ENCODE results near the gene TLL2. TPM values are rescaled to one million over a fixed set of nuclear protein-coding genes. Genes with fewer than 3 reads are reported as not detected.

TLL2 gene
- polyA plus RNA-seq, 2 of the 4 experiments (the other 2 are of a cell fraction): 0.08 to 0.13 TPM

DNA sequence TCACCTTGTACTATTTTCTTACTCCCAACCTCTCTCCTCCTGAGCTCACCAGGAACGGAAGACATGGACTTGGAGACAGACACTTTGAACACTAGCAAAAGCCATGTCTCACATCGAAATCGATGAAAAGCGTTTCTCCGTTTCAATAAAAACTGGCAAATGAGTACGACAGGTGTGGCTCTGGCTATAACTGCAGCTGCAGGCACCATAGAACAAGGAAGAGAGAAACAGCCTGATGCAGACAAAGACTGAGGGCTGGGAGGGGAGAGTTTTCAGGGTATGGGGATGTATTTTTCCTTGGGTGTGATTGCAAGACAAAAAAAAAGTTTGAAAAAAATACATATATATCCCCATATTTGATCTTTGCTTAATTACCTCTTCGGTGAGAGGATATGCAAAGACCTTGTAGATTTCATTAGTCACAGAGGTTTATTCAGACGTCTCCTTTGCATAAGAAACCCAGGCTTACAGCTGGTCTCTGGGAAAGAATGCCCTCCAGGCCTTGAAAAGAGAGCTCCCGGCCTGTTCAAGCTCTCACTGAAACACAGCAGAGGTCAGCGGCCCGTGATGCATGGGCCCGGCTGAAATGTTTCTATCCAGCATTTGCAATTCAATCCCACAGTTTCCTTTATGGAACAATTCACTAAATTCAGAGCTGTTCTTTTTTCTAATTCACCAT lies 63.1 kb downstream of the TLL2 start:
- no peak for DNase-seq (ENCODE audit: low read depth in 1 of 2, low spot score in 1 of 2)
- no peak for FAIRE-seq
- Histone ChIP-seq H3K4me1 (no peaks in the 10 kb centered on the region), H3K4me2 (no peak overlapping the region), H3K27ac (no peak overlapping the region), H3K4me3 (no peak overlapping the region), H3K9me3 (no peaks in the 10 kb centered on the region)
- CTCF ChIA-PET: interaction anchor here (1.2 to 1.7 kb wide), 4 partner anchors 9 to 19 kb away, joined by 3 read pairs; no protein-coding TSS in a partner anchor
- no peak for TF ChIP-seq MYC (IDR thresholded peaks at IDR 0.05; ENCODE audit: borderline replicate concordance, low read length)
- TF ChIP-seq, protein P1, sequence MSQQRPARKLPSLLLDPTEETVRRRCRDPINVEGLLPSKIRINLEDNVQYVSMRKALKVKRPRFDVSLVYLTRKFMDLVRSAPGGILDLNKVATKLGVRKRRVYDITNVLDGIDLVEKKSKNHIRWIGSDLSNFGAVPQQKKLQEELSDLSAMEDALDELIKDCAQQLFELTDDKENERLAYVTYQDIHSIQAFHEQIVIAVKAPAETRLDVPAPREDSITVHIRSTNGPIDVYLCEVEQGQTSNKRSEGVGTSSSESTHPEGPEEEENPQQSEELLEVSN (IDR thresholded peaks at IDR 0.05; ENCODE audit: borderline replicate concordance, low read depth): no peak
- TF ChIP-seq, protein P2, sequence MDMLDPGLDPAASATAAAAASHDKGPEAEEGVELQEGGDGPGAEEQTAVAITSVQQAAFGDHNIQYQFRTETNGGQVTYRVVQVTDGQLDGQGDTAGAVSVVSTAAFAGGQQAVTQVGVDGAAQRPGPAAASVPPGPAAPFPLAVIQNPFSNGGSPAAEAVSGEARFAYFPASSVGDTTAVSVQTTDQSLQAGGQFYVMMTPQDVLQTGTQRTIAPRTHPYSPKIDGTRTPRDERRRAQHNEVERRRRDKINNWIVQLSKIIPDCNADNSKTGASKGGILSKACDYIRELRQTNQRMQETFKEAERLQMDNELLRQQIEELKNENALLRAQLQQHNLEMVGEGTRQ (IDR thresholded peaks at IDR 0.05): no peak
- no peak for TF ChIP-seq CHD4 (IDR thresholded peaks at IDR 0.05; ENCODE audit: borderline replicate concordance)
- TF ChIP-seq RAD21 (conservative IDR thresholded peaks at IDR 0.05 in 1 of 2, IDR thresholded peaks at IDR 0.05 in 1 of 2): no peak
- TF ChIP-seq CEBPB (IDR thresholded peaks at IDR 0.05): no peak
- TF ChIP-seq HDAC2 (IDR thresholded peaks at IDR 0.05): no peak
- no peak for TF ChIP-seq HEYL (CRISPR knock-in tag; IDR thresholded peaks at IDR 0.05)
- TF ChIP-seq HOXA7 (CRISPR knock-in tag; IDR thresholded peaks at IDR 0.05): no peak
- TF ChIP-seq, protein P3, sequence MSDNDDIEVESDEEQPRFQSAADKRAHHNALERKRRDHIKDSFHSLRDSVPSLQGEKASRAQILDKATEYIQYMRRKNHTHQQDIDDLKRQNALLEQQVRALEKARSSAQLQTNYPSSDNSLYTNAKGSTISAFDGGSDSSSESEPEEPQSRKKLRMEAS (IDR thresholded peaks at IDR 0.05): no peak
- TF ChIP-seq POLR2AphosphoS2 (conservative IDR thresholded peaks at IDR 0.05; ENCODE audit: low read length): no peak
- no peak for TF ChIP-seq CHD2 (IDR thresholded peaks at IDR 0.05; ENCODE audit: low read length, partially characterized antibody)
- TF ChIP-seq, protein P4, sequence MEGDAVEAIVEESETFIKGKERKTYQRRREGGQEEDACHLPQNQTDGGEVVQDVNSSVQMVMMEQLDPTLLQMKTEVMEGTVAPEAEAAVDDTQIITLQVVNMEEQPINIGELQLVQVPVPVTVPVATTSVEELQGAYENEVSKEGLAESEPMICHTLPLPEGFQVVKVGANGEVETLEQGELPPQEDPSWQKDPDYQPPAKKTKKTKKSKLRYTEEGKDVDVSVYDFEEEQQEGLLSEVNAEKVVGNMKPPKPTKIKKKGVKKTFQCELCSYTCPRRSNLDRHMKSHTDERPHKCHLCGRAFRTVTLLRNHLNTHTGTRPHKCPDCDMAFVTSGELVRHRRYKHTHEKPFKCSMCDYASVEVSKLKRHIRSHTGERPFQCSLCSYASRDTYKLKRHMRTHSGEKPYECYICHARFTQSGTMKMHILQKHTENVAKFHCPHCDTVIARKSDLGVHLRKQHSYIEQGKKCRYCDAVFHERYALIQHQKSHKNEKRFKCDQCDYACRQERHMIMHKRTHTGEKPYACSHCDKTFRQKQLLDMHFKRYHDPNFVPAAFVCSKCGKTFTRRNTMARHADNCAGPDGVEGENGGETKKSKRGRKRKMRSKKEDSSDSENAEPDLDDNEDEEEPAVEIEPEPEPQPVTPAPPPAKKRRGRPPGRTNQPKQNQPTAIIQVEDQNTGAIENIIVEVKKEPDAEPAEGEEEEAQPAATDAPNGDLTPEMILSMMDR (IDR thresholded peaks at IDR 0.05): no peak
- TF ChIP-seq KDM1A (IDR thresholded peaks at IDR 0.05; ENCODE audit: low read depth): no peak
- WGBS (ENCODE audit: missing lambda C conversion rate): 55% methylated on average over 12 of the region's 12 CpGs
- no peak for ATAC-seq
- POLR2A ChIA-PET: no interaction called here

DNA sequence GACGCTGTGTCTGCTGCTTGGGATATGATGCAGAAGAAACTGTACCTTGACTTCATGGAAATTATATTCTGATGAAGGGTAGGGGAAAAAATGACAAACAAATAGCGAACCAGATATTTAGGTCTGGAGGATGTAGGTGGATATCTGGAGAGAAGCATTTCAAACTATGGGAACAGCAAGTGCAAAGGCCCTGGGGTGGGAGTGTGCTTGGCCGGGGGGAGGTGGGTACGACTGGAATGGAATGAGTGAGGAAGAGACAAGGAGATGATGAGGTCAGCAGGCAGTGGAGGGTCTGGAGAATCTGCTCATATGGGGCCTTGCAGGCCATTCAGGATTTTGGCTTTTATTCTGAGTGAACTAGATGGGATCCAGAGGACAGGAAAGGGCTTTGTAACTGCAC lies 65.2 kb downstream of the TLL2 start:
- Histone ChIP-seq H3K4me3 (no peak overlapping the region), H3K9me3 (no peaks in the 10 kb centered on the region), H3K27ac (no peak overlapping the region), H3K4me1 (no peaks in the 10 kb centered on the region), H3K4me2 (no peak overlapping the region)
- POLR2A ChIA-PET: no interaction called here
- no peak for TF ChIP-seq TFCP2L1 (CRISPR knock-in tag; IDR thresholded peaks at IDR 0.05)
- no peak for TF ChIP-seq NFE2L2 (conservative IDR thresholded peaks at IDR 0.05; ENCODE audit: low read length)
- no peak for TF ChIP-seq RARB (CRISPR knock-in tag; IDR thresholded peaks at IDR 0.05)
- TF ChIP-seq RNF2 (IDR thresholded peaks at IDR 0.05; ENCODE audit: borderline replicate concordance, low read depth): no peak
- TF ChIP-seq HDAC2 (IDR thresholded peaks at IDR 0.05): no peak
- TF ChIP-seq KDM5A (IDR thresholded peaks at IDR 0.05): no peak
- TF ChIP-seq FOXS1 (CRISPR knock-in tag; IDR thresholded peaks at IDR 0.05): no peak
- TF ChIP-seq, protein P5, sequence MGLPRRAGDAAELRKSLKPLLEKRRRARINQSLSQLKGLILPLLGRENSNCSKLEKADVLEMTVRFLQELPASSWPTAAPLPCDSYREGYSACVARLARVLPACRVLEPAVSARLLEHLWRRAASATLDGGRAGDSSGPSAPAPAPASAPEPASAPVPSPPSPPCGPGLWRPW (IDR thresholded peaks at IDR 0.05): no peak
- TF ChIP-seq GATA3 (IDR thresholded peaks at IDR 0.05; ENCODE audit: borderline replicate concordance): no peak
- TF ChIP-seq FOSB (CRISPR knock-in tag; IDR thresholded peaks at IDR 0.05): no peak
- no peak for TF ChIP-seq MAZ (IDR thresholded peaks at IDR 0.05; ENCODE audit: borderline replicate concordance, low read depth, low read length)
- TF ChIP-seq CHD2 (IDR thresholded peaks at IDR 0.05; ENCODE audit: low read length, partially characterized antibody): no peak
- TF ChIP-seq ZC3H11A (IDR thresholded peaks at IDR 0.05): no peak
- TF ChIP-seq RAD21 (conservative IDR thresholded peaks at IDR 0.05 in 1 of 2, IDR thresholded peaks at IDR 0.05 in 1 of 2): no peak
- TF ChIP-seq CEBPB (IDR thresholded peaks at IDR 0.05): no peak
- TF ChIP-seq JUN (IDR thresholded peaks at IDR 0.05): no peak
- 30% methylated on average over 4 of the region's 4 CpGs for WGBS (ENCODE audit: missing lambda C conversion rate)
- no peak for DNase-seq (ENCODE audit: low read depth in 1 of 2, low spot score in 1 of 2)
- CTCF ChIA-PET: interaction anchor here (1.5 kb wide), 1 partner anchor 78 kb away, joined by 4 read pairs; no protein-coding TSS in a partner anchor
- FAIRE-seq: no peak
- no peak for ATAC-seq
